DND-41 (cell line): ENCODE data around the gene SCCPDH.

Experiments used
- EZH2 ChIP-seq: IDR thresholded peaks from 3 replicates; pipeline ENCODE4 v1.6.1; 2012; ENCODE audit warnings: borderline replicate concordance, low read depth, mild to moderate bottlenecking, moderate library complexity, low read length, inconsistent platforms; ENCODE audit not compliant: severe bottlenecking
- TF ChIP-seq, protein P1 (sequence below): IDR thresholded peaks from 2 replicates; pipeline ENCODE4 v1.5.1; 2012; ENCODE audit warnings: borderline replicate concordance, low read length, moderate library complexity, mild to moderate bottlenecking; ENCODE audit not compliant: poor library complexity, severe bottlenecking; ENCODE audit errors: extremely low read depth

DNA sequence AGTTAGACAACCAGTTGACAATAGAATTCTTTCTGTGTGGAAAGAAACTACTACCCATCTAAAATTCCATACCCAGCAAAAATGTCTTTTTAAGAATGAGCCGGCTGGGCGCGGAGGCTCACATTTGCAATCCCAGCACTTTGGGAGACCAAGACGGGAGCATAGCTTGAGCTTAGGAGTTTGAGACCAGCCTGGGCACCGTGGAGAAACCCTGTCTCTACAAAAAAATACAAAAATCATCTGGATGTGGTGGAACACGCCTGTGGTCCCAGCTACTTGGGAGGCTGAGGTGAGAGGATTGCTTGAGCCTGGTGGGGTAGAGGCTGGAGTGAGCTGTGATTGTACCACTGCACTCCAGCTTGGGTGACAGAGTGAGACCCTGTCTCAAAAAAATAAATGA is 79.2 kb downstream of the SCCPDH start:
- TF ChIP-seq, protein P1, sequence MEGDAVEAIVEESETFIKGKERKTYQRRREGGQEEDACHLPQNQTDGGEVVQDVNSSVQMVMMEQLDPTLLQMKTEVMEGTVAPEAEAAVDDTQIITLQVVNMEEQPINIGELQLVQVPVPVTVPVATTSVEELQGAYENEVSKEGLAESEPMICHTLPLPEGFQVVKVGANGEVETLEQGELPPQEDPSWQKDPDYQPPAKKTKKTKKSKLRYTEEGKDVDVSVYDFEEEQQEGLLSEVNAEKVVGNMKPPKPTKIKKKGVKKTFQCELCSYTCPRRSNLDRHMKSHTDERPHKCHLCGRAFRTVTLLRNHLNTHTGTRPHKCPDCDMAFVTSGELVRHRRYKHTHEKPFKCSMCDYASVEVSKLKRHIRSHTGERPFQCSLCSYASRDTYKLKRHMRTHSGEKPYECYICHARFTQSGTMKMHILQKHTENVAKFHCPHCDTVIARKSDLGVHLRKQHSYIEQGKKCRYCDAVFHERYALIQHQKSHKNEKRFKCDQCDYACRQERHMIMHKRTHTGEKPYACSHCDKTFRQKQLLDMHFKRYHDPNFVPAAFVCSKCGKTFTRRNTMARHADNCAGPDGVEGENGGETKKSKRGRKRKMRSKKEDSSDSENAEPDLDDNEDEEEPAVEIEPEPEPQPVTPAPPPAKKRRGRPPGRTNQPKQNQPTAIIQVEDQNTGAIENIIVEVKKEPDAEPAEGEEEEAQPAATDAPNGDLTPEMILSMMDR, result no peak
- TF ChIP-seq EZH2, result no peak
